Measurements from ENCODE around the gene GGT7. TPM values are rescaled to one million over a fixed set of nuclear protein-coding genes. Genes with fewer than 3 reads are reported as not detected.

GGT7 gene
- total RNA-seq, 1 experiment from 2014 or later, result 11.5 TPM

- in situ Hi-C loops (cut with HindIII; ENCODE audit: low pct_unique_long_range_greater_than_20kb, low sequenced_read_pairs), result no loop called here
- Histone ChIP-seq H3K27ac (ENCODE audit: low read length) (no peak overlapping the region), H3K9me3 (ENCODE audit: control insufficient read depth, insufficient read depth, low read depth, low read length) (no peaks in the 10 kb centered on the region), H3K4me1 (ENCODE audit: control insufficient read depth, insufficient read depth, low read length) (no peaks in the 10 kb centered on the region), H3K36me3 (ENCODE audit: control insufficient read depth, insufficient read depth, low read length) (no peaks in the 10 kb centered on the region), H3K27me3 (ENCODE audit: control insufficient read depth, insufficient read depth, low read length) (no peaks in the 10 kb centered on the region), H3K4me3 (ENCODE audit: low read depth in 2 of 2, low read length in 2 of 2) (no peak overlapping the region)
- CTCF ChIA-PET, result no interaction called here
- intact Hi-C loops (cut with micrococcal nuclease; ENCODE audit: unreplicated experiment), result no loop called here
- peak; percentile 70 for DNase-seq (ENCODE audit: low read depth, low spot score)
- no TSS peak for BruUV-seq (replicated peaks)
- ATAC-seq, result no peak
- TF ChIP-seq REST (IDR thresholded peaks at IDR 0.05; ENCODE audit: insufficient read depth in 1 of 2, low read depth in 2 of 2, low read length in 1 of 2), result no peak
- no peak for TF ChIP-seq POLR2AphosphoS5 (IDR thresholded peaks at IDR 0.05; ENCODE audit: low read depth, low read length)
- no peak for TF ChIP-seq CTCF (IDR thresholded peaks at IDR 0.05)
- no peak for TF ChIP-seq TCF7L2 (IDR thresholded peaks at IDR 0.05; ENCODE audit: low read depth, low read length)
- no peak for TF ChIP-seq SIN3A (IDR thresholded peaks at IDR 0.05; ENCODE audit: borderline replicate concordance, insufficient read depth, low read depth, low read length)
- POLR2A ChIA-PET, result no interaction called here
Measured at GRCh38 chr20:34891166-34892062, 18.8 kb upstream of the GGT7 start.

- no peaks in the 10 kb centered on the region for H3K4me1 ChIP-seq (ENCODE audit: control insufficient read depth, insufficient read depth, low read length)
- H3K4me3 ChIP-seq (ENCODE audit: low read depth in 2 of 2, low read length in 2 of 2), result no peak overlapping the region
- intact Hi-C loops (cut with micrococcal nuclease; ENCODE audit: unreplicated experiment) (no loop called here), in situ Hi-C loops (cut with HindIII; ENCODE audit: low pct_unique_long_range_greater_than_20kb, low sequenced_read_pairs) (no loop called here)
- no peak for DNase-seq (ENCODE audit: low read depth, low spot score)
- H3K27me3 ChIP-seq (ENCODE audit: control insufficient read depth, insufficient read depth, low read length), result no peaks in the 10 kb centered on the region
- POLR2A ChIA-PET, result no interaction called here
- no peaks in the 10 kb centered on the region for H3K36me3 ChIP-seq (ENCODE audit: control insufficient read depth, insufficient read depth, low read length)
- CTCF ChIA-PET, result no interaction called here
- ATAC-seq, result no peak
- H3K9me3 ChIP-seq (ENCODE audit: control insufficient read depth, insufficient read depth, low read depth, low read length), result no peaks in the 10 kb centered on the region
- TF ChIP-seq SIN3A (IDR thresholded peaks at IDR 0.05; ENCODE audit: borderline replicate concordance, insufficient read depth, low read depth, low read length) (no peak), REST (IDR thresholded peaks at IDR 0.05; ENCODE audit: insufficient read depth in 1 of 2, low read depth in 2 of 2, low read length in 1 of 2) (no peak), CTCF (IDR thresholded peaks at IDR 0.05) (no peak), TCF7L2 (IDR thresholded peaks at IDR 0.05; ENCODE audit: low read depth, low read length) (no peak)
- no peak overlapping the region for H3K27ac ChIP-seq (ENCODE audit: low read length)
- BruUV-seq (replicated peaks), result no TSS peak
Measured at GRCh38 chr20:34888468-34888867, 15.8 kb upstream of the GGT7 start.
